ENCODE measurements around the gene UBASH3A.

GRCh38 chr21:42406866-42407265 lies 3.2 kb downstream of the UBASH3A start:
- TF ChIP-seq CTCF (IDR thresholded peaks at IDR 0.05) (no peak), POLR2A (IDR thresholded peaks at IDR 0.05) (no peak)
